SK-N-SH treated with all-trans-retinoic acid at 6 μM for 48 hours (cell line): Measurements from ENCODE around the gene CACNA1D.

Source experiments
- CREB5 ChIP-seq: fragments of 250-450 bp; sonication (Bioruptor Pico); IDR thresholded peaks from 2 replicates; pipeline ENCODE4 v1.5.1; 2020; ENCODE audit warnings: low read depth, mild to moderate bottlenecking, moderate library complexity
- RARB ChIP-seq: fragments of 250-450 bp; sonication (Bioruptor Pico); IDR thresholded peaks from 2 replicates; pipeline ENCODE4 v1.8.0; 2021; ENCODE audit warnings: mild to moderate bottlenecking, moderate library complexity

GRCh38 chr3:53495146-53495519 lies 722 bp downstream of the CACNA1D start:
- TF ChIP-seq CREB5 (CRISPR knock-in tag) (no peak), RARB (no peak)
